DOHH2 (cell line): ENCODE data around the gene PIK3CA.

ENCODE experiments used
- H3F3A ChIP-seq: fragments of 200-600 bp; sonication (generic), shearing (Covaris generic); 2 replicates; pipeline ENCODE4 v1.6.0; 2016; ENCODE audit warnings: antibody characterized with exemption, mild to moderate bottlenecking; ENCODE audit not compliant: control insufficient read depth, insufficient read depth
- H3K27ac ChIP-seq: fragments of 200-600 bp; sonication (generic); 2 replicates; pipeline ENCODE4 v1.5.1; 2014; ENCODE audit warnings: low read depth, mild to moderate bottlenecking, low read length, moderate library complexity
- H3K27me3 ChIP-seq: fragments of 200-600 bp; sonication (generic); 2 replicates; pipeline ENCODE4 v1.6.1; 2014; ENCODE audit warnings: mild to moderate bottlenecking, low read length, mixed read lengths; ENCODE audit not compliant: control insufficient read depth
- H3K36me3 ChIP-seq: fragments of 200-600 bp; sonication (generic); 2 replicates; pipeline ENCODE4 v1.6.1; 2014; ENCODE audit warnings: mild to moderate bottlenecking, low read length, moderate library complexity, mixed read lengths; ENCODE audit not compliant: control insufficient read depth
- H3K4me1 ChIP-seq: fragments of 200-600 bp; sonication (generic); 2 replicates; pipeline ENCODE4 v1.6.1; 2014; ENCODE audit warnings: mild to moderate bottlenecking, low read length, mixed read lengths; ENCODE audit not compliant: control insufficient read depth
- H3K4me2 ChIP-seq: fragments of 200-600 bp; sonication (generic); 2 replicates; pipeline ENCODE4 v1.6.0; 2014; ENCODE audit warnings: mild to moderate bottlenecking, low read length, moderate library complexity
- H3K4me3 ChIP-seq: fragments of 200-600 bp; sonication (generic); 2 replicates; pipeline ENCODE4 v1.5.1; 2014; ENCODE audit warnings: mild to moderate bottlenecking, low read length, mixed read lengths
- H3K79me2 ChIP-seq: fragments of 200-600 bp; sonication (generic); 2 replicates; pipeline ENCODE4 v1.6.1; 2014; ENCODE audit warnings: mild to moderate bottlenecking, low read length, mixed read lengths; ENCODE audit not compliant: control insufficient read depth
- H3K9me2 ChIP-seq: fragments of 200-600 bp; sonication (generic); replicated peaks from 2 replicates; pipeline ENCODE4 v1.6.1; 2014; ENCODE audit warnings: mild to moderate bottlenecking, low read length, mixed read lengths; ENCODE audit not compliant: control insufficient read depth
- H3K9me3 ChIP-seq: fragments of 200-600 bp; sonication (generic); 2 replicates; pipeline ENCODE4 v1.6.1; 2014; ENCODE audit warnings: antibody characterized with exemption, low read length, mixed read lengths; ENCODE audit not compliant: control insufficient read depth, insufficient read depth
- H4K20me1 ChIP-seq: fragments of 200-600 bp; sonication (generic); 2 replicates; pipeline ENCODE4 v1.6.0; 2014; ENCODE audit warnings: low read depth, mild to moderate bottlenecking, antibody characterized with exemption, low read length, moderate library complexity; ENCODE audit not compliant: control insufficient read depth, insufficient read depth
- CTCF ChIP-seq: fragments of 200-600 bp; sonication (generic); IDR thresholded peaks from one replicate; pipeline ENCODE4 v1.5.1; 2014; ENCODE audit warnings: antibody characterized with exemption, mild to moderate bottlenecking, low read depth, low read length; ENCODE audit not compliant: poor library complexity, severe bottlenecking
- EZH2phosphoT487 ChIP-seq: fragments of 200-600 bp; sonication (generic); IDR thresholded peaks from 2 replicates; pipeline ENCODE4 v1.6.1; 2017; ENCODE audit warnings: borderline replicate concordance, mild to moderate bottlenecking, antibody characterized with exemption, low read length, moderate library complexity, mixed read lengths

The PIK3CA gene

GRCh38 chr3:179181021-179181472 is 32.9 kb downstream of the PIK3CA start:
- Histone ChIP-seq H3K79me2 (peaks cover 80% of the 10 kb centered on the region), H4K20me1 (peaks cover 4% of the 10 kb centered on the region; the same call in 1 of the 2 replicates), H3K4me1 (no peaks in the 10 kb centered on the region; the same call in 1 of the 2 replicates), H3K4me3 (no peak overlapping the region), H3K4me2 (no peak overlapping the region), H3K9me2 (no peaks in the 10 kb centered on the region), H3F3A (no peaks in the 10 kb centered on the region), H3K27me3 (no peaks in the 10 kb centered on the region), H3K27ac (no peak overlapping the region), H3K9me3 (no peaks in the 10 kb centered on the region), H3K36me3 (no peaks in the 10 kb centered on the region)
- no peak for TF ChIP-seq CTCF
- TF ChIP-seq EZH2phosphoT487, result no peak

- no peaks in the 10 kb centered on the region for H3K9me2 ChIP-seq
- no peaks in the 10 kb centered on the region for H3K9me3 ChIP-seq
- H3K4me3 ChIP-seq, result no peak overlapping the region
- no peak overlapping the region for H3K27ac ChIP-seq
- peaks cover 4% of the 10 kb centered on the region; the same call in 1 of the 2 replicates for H4K20me1 ChIP-seq
- no peaks in the 10 kb centered on the region for H3K36me3 ChIP-seq
- H3K4me1 ChIP-seq, result no peaks in the 10 kb centered on the region; the same call in 1 of the 2 replicates
- TF ChIP-seq EZH2phosphoT487 (no peak), CTCF (no peak)
- no peak overlapping the region for H3K4me2 ChIP-seq
- H3K27me3 ChIP-seq, result no peaks in the 10 kb centered on the region
- no peaks in the 10 kb centered on the region for H3F3A ChIP-seq
- peaks cover 79% of the 10 kb centered on the region for H3K79me2 ChIP-seq
Measured at GRCh38 chr3:179181993-179182551, 33.9 kb downstream of the PIK3CA start.

- Histone ChIP-seq H3K4me2 (no peak overlapping the region), H3K4me1 (no peaks in the 10 kb centered on the region; the same call in 1 of the 2 replicates), H3K27ac (no peak overlapping the region), H3K79me2 (peaks cover 75% of the 10 kb centered on the region), H3F3A (no peaks in the 10 kb centered on the region), H3K9me2 (no peaks in the 10 kb centered on the region), H4K20me1 (peaks cover 4% of the 10 kb centered on the region; the same call in 1 of the 2 replicates), H3K9me3 (no peaks in the 10 kb centered on the region), H3K4me3 (no peak overlapping the region), H3K27me3 (no peaks in the 10 kb centered on the region), H3K36me3 (no peaks in the 10 kb centered on the region)
- no peak for TF ChIP-seq CTCF
- no peak for TF ChIP-seq EZH2phosphoT487
Measured at GRCh38 chr3:179182902-179183301, 34.7 kb downstream of the PIK3CA start.
